ENCODE measurements around the gene GPRC6A.

GRCh38 chr6:116827561-116828240 lies 1.2 kb downstream of the GPRC6A start:
- TF ChIP-seq CTCF (IDR thresholded peaks at IDR 0.05) = no peak
- no peak for TF ChIP-seq POLR2A (IDR thresholded peaks at IDR 0.05)
- TF ChIP-seq EP300 (IDR thresholded peaks at IDR 0.05) = no peak

Data from ovary (tissue), 3 donors.